K562 (cell line): Measurements from ENCODE around the gene TRIM33. TPM values are rescaled to one million over a fixed set of nuclear protein-coding genes. Genes with fewer than 3 reads are reported as not detected.
A peak's percentile ranks its signal among the peaks of the same experiment; 100 is the strongest.

Experiments
- FOSL1 ChIP-seq: fragments of 200-800 bp; sonication (Bioruptor generic); conservative IDR thresholded peaks from 2 replicates; pipeline ENCODE4 v1.6.1; 2016; ENCODE audit warnings: missing genetic modification characterization, missing compliant biosample characterization
- FOXP4 ChIP-seq: sonication (generic); formaldehyde crosslinking; IDR thresholded peaks from 2 replicates; pipeline ENCODE4 v1.8.0; 2022; ENCODE audit warnings: mild to moderate bottlenecking, missing genetic modification reagents, borderline replicate concordance
- OTX1 ChIP-seq: fragments of 450-650 bp; formaldehyde crosslinking; IDR thresholded peaks from 2 replicates; pipeline ENCODE4 v1.4.0; 2022; ENCODE audit warnings: mild to moderate bottlenecking
- TCF7L2 ChIP-seq: fragments of 150-350 bp; IDR thresholded peaks from 2 replicates; pipeline ENCODE4 v1.6.1; 2016; ENCODE audit warnings: low read depth, mild to moderate bottlenecking, low read length, moderate library complexity
- VEZF1 ChIP-seq: fragments of 200-800 bp; sonication (Bioruptor generic); IDR thresholded peaks from 2 replicates; pipeline ENCODE4 v1.6.1; 2017; ENCODE audit warnings: missing genetic modification characterization, missing compliant biosample characterization
- ZNF449 ChIP-seq: fragments of 250-450 bp; sonication (Bioruptor Pico); IDR thresholded peaks from 2 replicates; pipeline ENCODE4 v1.8.0; 2022; ENCODE audit warnings: moderate library complexity, mild to moderate bottlenecking, inconsistent platforms
- ZNF518B ChIP-seq: fragments of 250-450 bp; sonication (Bioruptor Pico); IDR thresholded peaks from 2 replicates; pipeline ENCODE4 v1.5.0; 2021; ENCODE audit warnings: mild to moderate bottlenecking, moderate library complexity
- polyA plus RNA-seq, 8 experiments: library from polyadenylated mRNA; depleted of rRNA in 4 of 8; stranded (reverse) in 5 of 8; unstranded in 3 of 8; fragments of >200 nt; fragmentation: Nextera tagmentation in 2 of 8; fragmentation: Illumina TruSeq in 1 of 8; extraction: Ambion mirVana in 2 of 8; extraction: Trizol in 1 of 8; gene quantifications; 2 replicates each; pipeline versions ENCODE4 v1.2.1 to v1.2.3, GENCODE V29; 2011 to 2014; ENCODE audit warnings: inconsistent platforms in 1 of 8, missing spikeins in 1 of 8
- total RNA-seq, 7 experiments: library from RNA; depleted of rRNA in 6 of 7; stranded (reverse); fragments of >200 nt in 6 of 7; fragmentation: Illumina TruSeq in 2 of 7; extraction: Trizol in 2 of 7; gene quantifications; 2 replicates each; pipeline versions ENCODE4 v1.2.1 to v1.2.3, GENCODE V29; 2011 to 2021; ENCODE audit warnings: low replicate concordance in 1 of 7
- TF ChIP-seq, protein P1 (sequence below), 2 experiments: fragments of 450-650 bp in 1 of 2; sonication (generic) in 1 of 2; formaldehyde crosslinking; conservative IDR thresholded peaks; 2 replicates each; pipeline versions ENCODE4 v1.4.0 to v1.8.1; 2020 to 2022; ENCODE audit warnings: mild to moderate bottlenecking in 1 of 2, missing genetic modification reagents in 1 of 2

The TRIM33 gene
- total and polyA plus RNA-seq, 9 of the 15 experiments (the other 6 are each of a cell fraction or from before 2014, with no cell fraction given) = 9.3 to 58.4 (median 40.2) TPM

GRCh38 chr1:114388432-114389003 is 122.5 kb downstream of the TRIM33 start (continued):
- peak; percentile 54; the same call in 1 of the 2 replicates for TF ChIP-seq VEZF1
- no peak for TF ChIP-seq OTX1 (CRISPR knock-in tag)
- TF ChIP-seq FOXP4 = no peak
- no peak for TF ChIP-seq ZNF518B (CRISPR knock-in tag)
- peak; percentile 74 for TF ChIP-seq FOSL1 (tag)
- TF ChIP-seq, protein P1, sequence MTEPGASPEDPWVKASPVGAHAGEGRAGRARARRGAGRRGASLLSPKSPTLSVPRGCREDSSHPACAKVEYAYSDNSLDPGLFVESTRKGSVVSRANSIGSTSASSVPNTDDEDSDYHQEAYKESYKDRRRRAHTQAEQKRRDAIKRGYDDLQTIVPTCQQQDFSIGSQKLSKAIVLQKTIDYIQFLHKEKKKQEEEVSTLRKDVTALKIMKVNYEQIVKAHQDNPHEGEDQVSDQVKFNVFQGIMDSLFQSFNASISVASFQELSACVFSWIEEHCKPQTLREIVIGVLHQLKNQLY (CRISPR knock-in tag; conservative IDR thresholded peaks at IDR 0.05) = no peak
- no peak for TF ChIP-seq TCF7L2
- no peak for TF ChIP-seq ZNF449
